GM19035 (cell line): Measurements from ENCODE around the gene KRTAP9-4.
"Not testable (repeated sequence)": the region's sequence is repeated elsewhere in the genome, so short reads cannot be mapped to it uniquely, and the experiment has no call there.

Experiments
- ATAC-seq: cut with Tn5 transposase; IDR thresholded peaks from one replicate; pipeline ENCODE4 v1.9.1; 2021; ENCODE audit not compliant: unreplicated experiment

The KRTAP9-4 gene

GRCh38 chr17:41249637-41250240, at the start of gene KRTAP9-4:
TSS of gene KRTAP9-4 (plus strand) at chr17:41249687. CDS start at chr17:41249721, 34 bp downstream.
- ATAC-seq = not testable (repeated sequence)

GRCh38 chr17:41211845-41212466, 37.5 kb upstream of the KRTAP9-4 start:
- ATAC-seq = no peak

GRCh38 chr17:41212524-41213169, 36.8 kb upstream of the KRTAP9-4 start:
- no peak for ATAC-seq

- ATAC-seq = no peak
Measured at GRCh38 chr17:41215681-41216080, 33.8 kb upstream of the KRTAP9-4 start.

- no peak for ATAC-seq
Measured at GRCh38 chr17:41223821-41224220, 25.7 kb upstream of the KRTAP9-4 start.

- ATAC-seq = no peak
Measured at GRCh38 chr17:41226051-41226450, 23.4 kb upstream of the KRTAP9-4 start.

- not testable (repeated sequence) for ATAC-seq
Measured at GRCh38 chr17:41226598-41227095, 22.8 kb upstream of the KRTAP9-4 start, which contains the start of gene KRTAP9-2. TSS of gene KRTAP9-2 (plus strand) at chr17:41226648. CDS start at chr17:41226655, 7 bp downstream.

- no peak for ATAC-seq
Measured at GRCh38 chr17:41230094-41230493, 19.4 kb upstream of the KRTAP9-4 start.

GRCh38 chr17:41231731-41232130, 17.8 kb upstream of the KRTAP9-4 start:
- no peak for ATAC-seq

GRCh38 chr17:41232399-41233105, 16.9 kb upstream of the KRTAP9-4 start, which contains the start of gene KRTAP9-3:
TSS of gene KRTAP9-3 (plus strand) at chr17:41232449. CDS start at chr17:41232502, 53 bp downstream.
- not testable (repeated sequence) for ATAC-seq

GRCh38 chr17:41237116-41237515, 12.4 kb upstream of the KRTAP9-4 start:
- not testable (repeated sequence) for ATAC-seq

GRCh38 chr17:41237949-41238437, 11.5 kb upstream of the KRTAP9-4 start, which contains the start of gene KRTAP9-8:
TSS of gene KRTAP9-8 (plus strand) at chr17:41237999. CDS start at chr17:41238052, 53 bp downstream.
- ATAC-seq = not testable (repeated sequence)

- ATAC-seq = not testable (repeated sequence)
Measured at GRCh38 chr17:41246995-41247787, 2.3 kb upstream of the KRTAP9-4 start.

- ATAC-seq = no peak
Measured at GRCh38 chr17:41251261-41251660, 1.8 kb downstream of the KRTAP9-4 start.

- no peak for ATAC-seq
Measured at GRCh38 chr17:41254861-41255260, 5.4 kb downstream of the KRTAP9-4 start.

GRCh38 chr17:41255381-41256290, 6.1 kb downstream of the KRTAP9-4 start, which contains the start of gene KRTAP9-9:
TSS of gene KRTAP9-9 (plus strand) at chr17:41255384.
- ATAC-seq = not testable (repeated sequence)

GRCh38 chr17:41256291-41256685, 6.8 kb downstream of the KRTAP9-4 start:
- ATAC-seq = no peak

- no peak for ATAC-seq
Measured at GRCh38 chr17:41258406-41258805, 8.9 kb downstream of the KRTAP9-4 start.

- no peak for ATAC-seq
Measured at GRCh38 chr17:41263212-41263611, 13.7 kb downstream of the KRTAP9-4 start.
